Pancreas (tissue), 10 donors: Measurements from ENCODE around the gene MOB4. TPM values are rescaled to one million over a fixed set of nuclear protein-coding genes. Genes with fewer than 3 reads are reported as not detected.
"Not testable (repeated sequence)": the region's sequence is repeated elsewhere in the genome, so short reads cannot be mapped to it uniquely, and the experiment has no call there.

ENCODE experiments used
- ATAC-seq, 4 donors: fragments of 200-7000 bp; cut with Tn5 transposase; one replicate each; pipeline versions ENCODE4 v1.8.0 to v1.9.1; 2020; ENCODE audit warnings: mild to moderate bottlenecking in 4 of 4, moderate library complexity in 4 of 4
- DNase-seq, 6 donors: peaks; one replicate each; pipeline ENCODE4 v3.0.0-alpha.2; 2020
- FAIRE-seq: peaks from 2 replicates; lab custom pipeline; 2012; peaks lifted over from hg19 to GRCh38; lab: Jason Lieb, UNC
- H3K27ac ChIP-seq, 4 donors: fragments of 200-600 bp; sonication (generic); 1 replicate in 3 of 4; 2 replicates in 1 of 4; pipeline versions ENCODE4 v1.5.0 to v1.8.0; 2020
- H3K27me3 ChIP-seq, 4 donors: fragments of 200-600 bp; one replicate each; pipeline ENCODE4 v1.8.0; 2021
- H3K36me3 ChIP-seq, 3 donors: fragments of 200-600 bp; sonication (generic) in 1 of 3; one replicate each; pipeline versions ENCODE4 v1.5.0 to v1.8.0; 2020 to 2021
- H3K4me1 ChIP-seq, 3 donors: fragments of 200-600 bp; one replicate each; pipeline ENCODE4 v1.8.0; 2021
- H3K4me3 ChIP-seq, 4 donors: fragments of 200-600 bp; sonication (generic) in 2 of 4; one replicate each; pipeline versions ENCODE4 v1.5.0 to v1.8.0; 2020 to 2021
- H3K9me3 ChIP-seq, 4 donors: fragments of 200-600 bp; one replicate each; pipeline ENCODE4 v1.8.0; 2021
- CTCF ChIP-seq, 4 donors: fragments of 200-600 bp; sonication (generic) in 3 of 4; IDR thresholded peaks; one replicate each; pipeline versions ENCODE4 v1.5.0 to v1.8.0; 2021; ENCODE audit warnings: antibody characterized with exemption in 4 of 4
- WGBS, 2 donors: extraction: QIAGEN DNeasy Blood & Tissue Kit; methylation state at CpG; one replicate each; pipeline ENCODE4 v1.1.7; 2013; 5-methylcytosine and 5-hydroxymethylcytosine counted together
- intact Hi-C, 3 donors: fragments of 100-400 bp; cut with DNase I; formaldehyde crosslinking; loops; one replicate each; pipeline versions ENCODE4 v1.11.1 to v1.14.2; 2022
- polyA plus RNA-seq, 2 donors: library from polyadenylated mRNA; stranded (reverse); fragments of 200-250 nt; gene quantifications; one replicate each; pipeline ENCODE4 v1.2.3, GENCODE V29; 2013
- total RNA-seq, 6 donors: library from RNA; stranded (reverse); fragmentation: NEBNext Ultra II Directional in 4 of 6; extraction: Animal tissue kit (Norgen Biotek cat#: 25700) in 4 of 6; gene quantifications; one replicate each; pipeline versions ENCODE4 v1.2.1 to v1.2.4, GENCODE V29; 2021 to 2023
- donor health status: healthy with polysubstance abuse.
- donor health status: DM: no; HTN: no; CAD: no; lungs with moderate emphysema.
- donor health status: DM: no; HTN: no; CAD: no.
- donor health status: control.
- donor health status: control.
- donor health status: Bipolar disorder and iron deficiency.
- donor health status: DM: yes; HTN: yes; CAD: no.
- donor health status: DM: no; HTN: no; CAD: no.
- donor health status: DM: no; HTN: no; CAD: no.
- donor health status: DM: yes; HTN: yes; CAD: no.

Gene MOB4
- total and polyA plus RNA-seq, 8 donors: 4.6 to 18.3 (median 6.9) TPM

GRCh38 chr2:197571627-197572271, 55.9 kb downstream of the MOB4 start:
- 75 to 79% methylated on average over 10 of the region's 10 CpGs for WGBS, 2 donors

GRCh38 chr2:197573608-197574007, 57.7 kb downstream of the MOB4 start:
- no peaks in the 10 kb centered on the region for H3K9me3 ChIP-seq

More at GRCh38 chr2:197571627-197572271, 55.9 kb downstream of the MOB4 start:
- FAIRE-seq (no peak), ATAC-seq (no peak), DNase-seq (no peak)
- Histone ChIP-seq H3K4me1 (no peaks in the 10 kb centered on the region), H3K27ac (no peak overlapping the region), H3K36me3 (no peaks in the 10 kb centered on the region), H3K27me3 (no peaks in the 10 kb centered on the region), H3K9me3 (no peaks in the 10 kb centered on the region), H3K4me3 (no peak overlapping the region)
- no peak for TF ChIP-seq CTCF (IDR thresholded peaks at IDR 0.05)
- intact Hi-C loops: no loop called here

GRCh38 chr2:197575987-197576386, 60.1 kb downstream of the MOB4 start:
- no peak for TF ChIP-seq CTCF (IDR thresholded peaks at IDR 0.05)
- no peaks in the 10 kb centered on the region for H3K36me3 ChIP-seq
- ATAC-seq (peak in 1 of 4 donors; percentile 58), FAIRE-seq (no peak), DNase-seq (no peak)
- no peaks in the 10 kb centered on the region for H3K27me3 ChIP-seq
- H3K27ac ChIP-seq: no peak overlapping the region
- 94 to 98% methylated on average over 2 of the region's 2 CpGs for WGBS, 2 donors
- H3K9me3 ChIP-seq: no peaks in the 10 kb centered on the region
- H3K4me1 ChIP-seq: no peaks in the 10 kb centered on the region
- no peak overlapping the region for H3K4me3 ChIP-seq
- intact Hi-C loops: no loop called here

More at GRCh38 chr2:197573608-197574007, 57.7 kb downstream of the MOB4 start:
- FAIRE-seq: no peak
- TF ChIP-seq CTCF (IDR thresholded peaks at IDR 0.05): no peak
- Histone ChIP-seq H3K27me3 (no peaks in the 10 kb centered on the region), H3K36me3 (no peaks in the 10 kb centered on the region), H3K4me3 (no peak overlapping the region), H3K4me1 (no peaks in the 10 kb centered on the region), H3K27ac (no peak overlapping the region)
- ATAC-seq: no peak
- no peak for DNase-seq
- 98 to 100% methylated on average over 2 of the region's 2 CpGs for WGBS, 2 donors
- intact Hi-C loops: no loop called here

GRCh38 chr2:197576631-197577030, 60.8 kb downstream of the MOB4 start:
- 21 to 29% methylated on average over 3 of the region's 3 CpGs for WGBS, 2 donors
- ATAC-seq: peak in 1 of 4 donors; percentile 62
- no peaks in the 10 kb centered on the region for H3K27me3 ChIP-seq
- no peak overlapping the region for H3K27ac ChIP-seq
- no peak for DNase-seq
- no peak for TF ChIP-seq CTCF (IDR thresholded peaks at IDR 0.05)
- intact Hi-C loops: no loop called here
- no peak for FAIRE-seq
- H3K4me1 ChIP-seq: no peaks in the 10 kb centered on the region
- no peak overlapping the region for H3K4me3 ChIP-seq
- no peaks in the 10 kb centered on the region for H3K36me3 ChIP-seq
- H3K9me3 ChIP-seq: no peaks in the 10 kb centered on the region

- Histone ChIP-seq H3K27me3 (no peaks in the 10 kb centered on the region), H3K27ac (no peak overlapping the region), H3K9me3 (no peaks in the 10 kb centered on the region), H3K4me1 (no peaks in the 10 kb centered on the region), H3K4me3 (no peak overlapping the region), H3K36me3 (no peaks in the 10 kb centered on the region)
- 86 to 89% methylated on average over 4 of the region's 4 CpGs for WGBS, 2 donors
- TF ChIP-seq CTCF (IDR thresholded peaks at IDR 0.05): no peak
- no peak for DNase-seq
- no peak for FAIRE-seq
- intact Hi-C loops: no loop called here
- no peak for ATAC-seq
These were observed 61.6 kb downstream of the MOB4 start for GRCh38 chr2:197577446-197577845.

GRCh38 chr2:197578294-197578693, 62.4 kb downstream of the MOB4 start:
- FAIRE-seq, H3K36me3 ChIP-seq, DNase-seq, H3K27ac ChIP-seq, intact Hi-C loops, H3K9me3 ChIP-seq, H3K27me3 ChIP-seq, ATAC-seq, H3K4me3 ChIP-seq, H3K4me1 ChIP-seq: not testable (repeated sequence)
- WGBS, 2 donors: 78 to 82% methylated on average over 2 of the region's 2 CpGs

- H3K4me1 ChIP-seq, H3K9me3 ChIP-seq, DNase-seq, ATAC-seq, H3K27ac ChIP-seq, FAIRE-seq, intact Hi-C loops, H3K4me3 ChIP-seq, H3K36me3 ChIP-seq, H3K27me3 ChIP-seq: not testable (repeated sequence)
- 77 to 85% methylated on average over 3 of the region's 3 CpGs for whole genome bisulfite sequencing, 2 donors
These were observed 64.3 kb downstream of the MOB4 start for GRCh38 chr2:197580166-197580565.

GRCh38 chr2:197587255-197587654, 71.4 kb downstream of the MOB4 start:
- FAIRE-seq, H3K36me3 ChIP-seq: not testable (repeated sequence)
- WGBS, 2 donors: 76 to 86% methylated on average over 7 of the region's 7 CpGs

More at GRCh38 chr2:197587255-197587654, 71.4 kb downstream of the MOB4 start:
- H3K27me3 ChIP-seq, DNase-seq, H3K4me1 ChIP-seq, H3K4me3 ChIP-seq, intact Hi-C loops, H3K9me3 ChIP-seq, ATAC-seq, H3K27ac ChIP-seq: not testable (repeated sequence)
